D721Med (cell line): ENCODE results near the gene RMI2.

Source experiments
- DNase-seq: peaks from one replicate; pipeline ENCODE4 v3.0.0; 2011; ENCODE audit warnings: low spot score; ENCODE audit not compliant: insufficient read length
- FAIRE-seq: peaks from 2 replicates; lab custom pipeline; 2011; peaks lifted over from hg19 to GRCh38; lab: Jason Lieb, UNC
- TF ChIP-seq, protein P1 (sequence below): IDR thresholded peaks from 2 replicates; pipeline ENCODE4 v1.5.1; 2012; ENCODE audit warnings: mild to moderate bottlenecking, control low read depth; ENCODE audit not compliant: insufficient read depth; ENCODE audit errors: missing control alignments

Gene RMI2

DNA sequence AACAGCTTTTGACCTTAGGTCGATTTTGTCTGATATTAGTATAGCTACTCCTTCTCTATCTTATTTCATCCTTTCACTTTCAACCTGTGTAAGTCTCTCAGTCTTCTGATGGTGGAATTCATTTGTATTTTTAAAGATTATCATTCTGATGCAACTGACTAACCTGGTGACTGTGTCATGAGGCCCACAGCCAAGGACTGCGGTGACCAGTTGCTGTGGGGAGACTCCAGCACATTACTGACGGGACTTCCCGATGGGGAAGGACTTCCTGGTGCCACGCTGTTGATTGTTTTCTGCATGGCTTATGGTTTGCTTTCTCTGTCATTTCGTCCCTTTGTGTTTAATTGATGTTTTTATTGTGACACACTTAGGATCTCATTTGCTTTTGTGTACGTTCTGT is 34.2 kb downstream of the RMI2 start:
- TF ChIP-seq, protein P1, sequence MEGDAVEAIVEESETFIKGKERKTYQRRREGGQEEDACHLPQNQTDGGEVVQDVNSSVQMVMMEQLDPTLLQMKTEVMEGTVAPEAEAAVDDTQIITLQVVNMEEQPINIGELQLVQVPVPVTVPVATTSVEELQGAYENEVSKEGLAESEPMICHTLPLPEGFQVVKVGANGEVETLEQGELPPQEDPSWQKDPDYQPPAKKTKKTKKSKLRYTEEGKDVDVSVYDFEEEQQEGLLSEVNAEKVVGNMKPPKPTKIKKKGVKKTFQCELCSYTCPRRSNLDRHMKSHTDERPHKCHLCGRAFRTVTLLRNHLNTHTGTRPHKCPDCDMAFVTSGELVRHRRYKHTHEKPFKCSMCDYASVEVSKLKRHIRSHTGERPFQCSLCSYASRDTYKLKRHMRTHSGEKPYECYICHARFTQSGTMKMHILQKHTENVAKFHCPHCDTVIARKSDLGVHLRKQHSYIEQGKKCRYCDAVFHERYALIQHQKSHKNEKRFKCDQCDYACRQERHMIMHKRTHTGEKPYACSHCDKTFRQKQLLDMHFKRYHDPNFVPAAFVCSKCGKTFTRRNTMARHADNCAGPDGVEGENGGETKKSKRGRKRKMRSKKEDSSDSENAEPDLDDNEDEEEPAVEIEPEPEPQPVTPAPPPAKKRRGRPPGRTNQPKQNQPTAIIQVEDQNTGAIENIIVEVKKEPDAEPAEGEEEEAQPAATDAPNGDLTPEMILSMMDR = no peak
- FAIRE-seq = no peak
- DNase-seq = no peak

DNA sequence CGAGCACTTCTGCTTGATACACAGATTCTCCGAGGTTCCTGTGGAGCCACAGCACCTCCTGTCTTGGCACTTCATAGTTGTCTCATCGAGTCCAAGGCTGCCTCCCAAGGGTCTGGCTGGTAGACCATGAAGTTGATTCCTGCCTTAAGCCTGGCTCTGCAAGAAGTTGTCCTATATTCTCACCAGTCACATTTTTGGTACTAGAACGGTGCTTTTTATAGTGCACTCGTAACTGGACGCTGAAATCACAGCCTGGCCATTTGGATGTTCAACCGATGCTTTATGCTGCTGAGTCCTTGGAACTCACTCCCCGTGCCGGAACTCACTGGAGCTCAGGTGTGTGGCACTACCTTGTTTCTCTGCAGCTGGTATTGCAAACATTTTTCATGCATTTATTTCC is 35.6 kb downstream of the RMI2 start:
- TF ChIP-seq, protein P1 = no peak
- no peak for FAIRE-seq

DNA sequence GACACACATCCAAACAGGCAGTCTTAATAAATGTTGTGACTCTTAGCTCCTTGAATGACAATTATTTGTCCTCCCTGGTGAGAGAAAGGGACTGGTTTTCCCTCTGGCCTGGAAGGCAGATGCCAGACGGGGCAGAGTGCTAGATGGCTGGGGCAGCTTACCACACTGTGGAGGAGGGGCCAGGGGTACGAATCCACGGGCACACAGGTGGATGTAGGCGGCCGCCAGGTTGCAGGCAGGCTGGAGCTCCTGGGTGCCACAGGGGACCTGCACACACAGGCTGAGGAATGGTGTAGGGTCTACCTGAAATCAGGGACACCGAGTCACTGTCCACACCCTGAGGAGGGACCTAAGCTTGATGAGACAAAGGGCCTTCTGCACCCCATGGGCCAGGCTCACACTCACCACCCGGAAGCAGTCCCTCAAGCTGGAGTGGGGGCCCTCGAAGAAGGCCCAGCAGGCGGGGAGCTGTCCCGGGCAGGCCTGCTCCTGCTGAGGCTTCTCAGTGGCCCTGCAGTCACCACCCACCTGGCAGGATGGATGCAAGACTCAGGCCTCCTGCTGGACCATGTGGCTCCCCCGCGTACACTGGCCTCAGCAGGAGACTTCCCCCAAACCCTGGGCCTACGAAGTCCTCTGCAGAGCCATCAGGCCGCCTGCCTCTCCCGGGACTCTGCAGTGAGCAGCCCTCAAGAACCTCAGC is 38.4 kb downstream of the RMI2 start:
- TF ChIP-seq, protein P1 = no peak
- FAIRE-seq (no peak), DNase-seq (no peak)

More for the DNA sequence above, 35.6 kb downstream of the RMI2 start:
- DNase-seq = no peak

DNA sequence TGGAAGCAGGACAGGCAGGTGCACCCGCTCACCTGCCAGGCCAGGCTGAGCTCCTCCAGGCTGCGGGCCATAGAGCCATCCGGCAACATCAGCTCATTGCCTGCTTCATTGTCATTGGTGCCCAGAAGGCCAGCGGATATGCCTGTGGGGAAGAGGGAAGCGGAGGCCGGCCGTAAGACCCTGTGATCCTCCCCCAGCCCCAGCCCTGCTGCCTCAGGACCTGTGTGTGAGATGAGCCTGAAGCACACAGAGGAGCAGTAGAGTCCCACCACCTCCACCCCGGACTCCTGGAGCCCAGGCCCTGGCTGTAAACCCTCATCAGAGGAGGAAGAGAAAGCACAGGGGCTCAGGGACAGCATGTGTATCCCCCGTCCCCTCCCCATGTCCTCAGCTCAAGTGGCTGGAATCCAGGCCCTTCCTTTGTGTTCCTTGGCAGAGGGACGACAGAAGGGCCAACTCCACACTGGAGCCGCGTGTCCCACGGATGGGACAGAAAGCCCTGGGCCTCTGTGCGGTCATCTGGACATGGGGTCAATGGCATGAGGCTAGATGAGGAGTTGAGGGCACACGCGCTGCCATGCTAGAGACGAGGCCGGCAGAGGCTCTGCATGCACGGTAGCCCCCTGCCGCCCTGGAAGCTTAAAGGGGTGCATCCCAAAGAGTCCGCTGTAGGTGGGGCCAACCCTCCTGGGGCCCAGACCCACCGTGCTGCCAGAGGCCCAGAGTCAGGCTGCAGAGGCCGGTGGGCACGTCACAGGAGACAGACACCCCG is 39.1 kb downstream of the RMI2 start:
- DNase-seq = no peak
- TF ChIP-seq, protein P1 = no peak
- no peak for FAIRE-seq

DNA sequence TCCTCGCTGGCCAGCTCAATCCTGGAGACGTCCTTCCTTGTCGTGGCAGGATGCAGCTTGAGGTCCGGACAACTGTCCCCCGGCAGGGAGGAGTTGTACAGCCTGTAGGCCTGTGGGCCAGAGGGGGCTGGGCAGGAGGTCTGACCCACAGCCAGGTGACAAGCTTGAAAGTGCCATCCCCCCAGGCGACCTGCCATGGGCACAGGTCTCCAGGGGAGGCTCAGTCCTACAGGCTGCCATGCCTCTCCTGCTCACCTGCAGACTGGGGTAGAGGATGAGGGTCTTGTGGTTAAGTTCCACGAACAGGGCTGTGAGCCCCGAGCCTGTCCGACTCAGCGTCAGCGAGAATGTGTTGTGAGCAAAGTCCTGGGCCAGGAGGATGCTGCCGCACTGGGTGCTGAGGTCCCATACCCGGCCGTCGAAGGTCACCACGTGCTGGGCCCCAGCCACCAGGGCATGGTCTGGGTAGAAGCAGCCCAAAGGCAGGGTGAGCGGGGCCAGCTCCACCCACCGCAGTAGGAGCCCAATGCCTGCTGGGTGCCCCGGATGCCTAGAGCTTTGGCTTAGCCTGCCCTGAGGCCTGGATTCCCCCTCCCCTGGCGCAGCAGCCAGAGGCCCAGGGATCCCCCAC is 39.8 kb downstream of the RMI2 start:
- FAIRE-seq = no peak
- DNase-seq = no peak
- TF ChIP-seq, protein P1 = no peak

DNA sequence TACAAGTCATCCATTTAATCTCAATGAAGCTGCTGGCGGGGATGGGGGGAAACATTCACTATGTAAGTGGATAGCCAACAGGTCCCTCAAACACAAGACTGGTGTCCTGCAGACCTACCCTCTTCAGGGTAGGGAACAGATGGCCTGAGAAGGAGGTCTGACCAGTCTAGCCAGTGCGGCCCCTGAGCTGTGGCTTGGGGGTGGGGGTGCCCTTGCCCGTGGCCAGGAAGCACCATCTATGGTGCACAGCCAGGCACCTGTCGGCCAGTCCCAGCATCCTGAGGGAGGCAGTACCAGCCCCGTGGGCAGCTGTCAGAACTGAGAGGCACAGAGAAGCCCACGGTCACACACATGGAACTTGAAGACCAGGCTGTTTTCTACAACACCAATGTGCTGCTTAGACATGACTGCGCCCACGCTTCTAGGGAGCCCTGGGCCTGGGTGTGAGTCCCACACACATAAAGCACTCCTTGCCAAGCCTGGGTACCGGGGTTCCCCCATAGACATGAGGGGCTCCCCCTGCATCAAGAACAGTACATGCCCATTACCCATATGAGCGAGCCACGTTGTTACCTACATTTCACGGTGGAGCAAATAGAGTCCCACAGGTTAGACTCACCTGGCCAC is 40.9 kb downstream of the RMI2 start:
- no peak for FAIRE-seq
- DNase-seq = no peak
- TF ChIP-seq, protein P1 = no peak
